HG03575 (cell line): ENCODE data around the gene NR5A2.

Experiments used
- ATAC-seq: cut with Tn5 transposase; IDR thresholded peaks from one replicate; pipeline ENCODE4 v1.9.1; 2021; ENCODE audit not compliant: unreplicated experiment, insufficient number of reproducible peaks, low FRiP score; ENCODE audit errors: extremely low read depth

Gene NR5A2

GRCh38 chr1:200027264-200027823 lies at the start of gene NR5A2:
NR5A2 (plus strand) TSS chr1:200027710; CDS start chr1:200027848, 138 bp downstream.
- ATAC-seq = no peak

GRCh38 chr1:199978408-199978940 lies 49.0 kb upstream of the NR5A2 start:
- no peak for ATAC-seq

GRCh38 chr1:199979071-199979470 lies 48.4 kb upstream of the NR5A2 start:
- ATAC-seq = no peak

GRCh38 chr1:199981584-199981983 lies 45.9 kb upstream of the NR5A2 start:
- no peak for ATAC-seq

GRCh38 chr1:199982606-199983005 lies 44.9 kb upstream of the NR5A2 start:
- ATAC-seq = no peak

- ATAC-seq = no peak
Observed at GRCh38 chr1:199983531-199983930, 44.0 kb upstream of the NR5A2 start.

DNA sequence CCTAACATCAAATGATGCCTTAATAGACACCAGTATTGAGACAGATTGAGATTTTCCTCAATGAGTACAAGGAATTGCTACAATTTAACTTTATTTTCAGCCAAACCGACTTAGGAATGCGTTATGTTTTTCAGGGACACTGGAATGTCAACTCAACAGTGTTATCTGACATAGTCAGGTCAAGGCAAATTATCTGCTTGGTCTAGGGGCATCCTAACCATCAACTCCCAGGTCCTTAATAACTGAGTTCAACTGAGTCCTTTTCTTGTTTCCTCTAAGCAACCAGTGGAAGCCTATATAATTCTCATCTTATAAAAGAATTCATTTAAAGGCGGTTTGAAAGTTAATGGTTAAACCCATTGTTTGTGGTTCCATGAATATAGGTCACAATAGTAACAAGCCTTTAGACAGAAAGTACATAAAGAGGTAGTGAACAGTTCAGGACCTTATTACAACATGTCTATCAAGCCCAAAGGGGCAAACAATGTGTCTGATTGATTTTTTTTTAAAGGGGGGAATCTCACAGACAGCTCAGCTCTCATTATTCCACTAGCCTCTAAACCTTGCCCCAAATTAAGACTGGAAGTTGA lies 32.3 kb upstream of the NR5A2 start:
- ATAC-seq = no peak

DNA sequence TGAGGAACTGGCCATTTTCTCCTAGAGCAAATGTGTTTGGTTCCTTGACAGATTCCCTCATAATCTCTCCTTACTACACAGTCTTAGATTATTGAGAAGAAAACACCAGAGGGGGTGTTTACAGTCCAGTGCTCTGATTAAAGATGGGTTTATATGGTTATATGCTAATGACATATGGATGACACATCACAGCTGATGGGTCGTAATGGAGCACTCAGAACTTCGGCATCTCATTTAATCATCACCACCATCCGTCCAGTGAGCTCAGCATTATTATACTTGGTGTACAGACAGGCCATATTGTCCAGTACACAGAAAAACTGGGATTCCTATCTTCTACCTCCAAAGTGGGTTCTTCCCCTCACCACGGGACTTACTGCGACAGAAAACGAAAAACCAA lies 22.3 kb upstream of the NR5A2 start:
- ATAC-seq = no peak

DNA sequence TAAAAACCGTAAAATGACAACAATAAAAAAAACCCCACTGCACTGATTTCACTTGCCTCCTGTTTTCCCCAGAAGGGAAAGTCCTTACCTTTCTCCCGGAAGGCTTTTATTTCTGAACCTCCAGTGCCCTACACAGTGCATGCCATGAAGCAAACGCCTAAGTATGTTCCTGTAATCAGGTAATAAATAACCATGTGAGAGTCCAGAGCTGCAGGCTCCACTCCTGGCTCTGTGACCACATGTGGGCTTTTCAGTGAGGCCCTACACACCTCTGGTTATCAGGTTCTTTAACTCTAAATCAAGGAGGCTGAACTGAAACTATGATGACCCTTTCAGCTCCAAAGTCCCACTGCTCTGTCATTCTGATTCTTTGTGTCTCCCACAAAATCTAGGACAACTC lies 20.8 kb upstream of the NR5A2 start:
- ATAC-seq = no peak

DNA sequence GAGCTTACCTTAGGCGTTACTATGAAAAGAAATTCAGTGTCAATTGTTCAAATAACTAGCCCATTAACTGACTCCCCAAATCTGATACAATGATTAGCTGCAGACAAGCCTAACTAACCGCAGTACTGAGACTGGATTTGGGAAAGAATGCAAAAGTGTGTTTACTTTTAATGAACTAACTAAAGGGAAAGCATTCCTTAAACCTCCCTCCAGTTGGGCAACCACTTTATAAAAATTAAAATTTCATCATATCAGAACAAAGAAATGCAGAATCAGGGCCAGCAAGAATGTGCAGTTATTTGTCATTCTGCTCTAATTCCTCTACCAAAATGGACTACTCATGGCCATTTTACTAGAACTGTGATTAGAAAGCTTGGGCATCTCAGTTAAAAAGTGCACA lies 11.7 kb upstream of the NR5A2 start:
- no peak for ATAC-seq

- ATAC-seq = no peak
Observed at GRCh38 chr1:200021577-200022238, 5.8 kb upstream of the NR5A2 start.

DNA sequence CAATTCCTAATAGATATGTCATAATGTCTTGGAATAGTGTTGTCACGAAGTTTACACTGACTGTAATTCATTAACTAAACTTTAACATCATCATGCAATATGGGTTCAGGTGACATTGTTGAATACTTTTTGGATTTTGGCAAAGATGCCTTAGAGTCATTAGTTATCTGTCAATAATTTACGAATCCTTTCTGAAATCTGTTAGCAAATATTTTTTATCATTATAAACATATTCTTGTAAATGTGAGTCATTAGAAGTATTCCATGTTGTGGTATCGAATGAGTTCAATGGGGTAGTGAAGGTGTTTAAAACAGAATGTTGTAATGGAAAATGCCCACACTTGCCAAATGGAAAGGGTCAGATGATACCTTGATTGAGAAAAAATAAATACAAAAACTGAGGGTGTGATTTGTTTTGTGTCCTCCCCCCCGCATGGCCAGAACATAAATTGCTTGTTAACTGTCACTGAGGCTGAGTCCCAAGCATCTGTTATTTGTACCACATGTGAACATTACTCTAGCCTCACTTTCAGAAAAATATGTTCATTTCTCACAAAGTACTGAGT lies 5.2 kb upstream of the NR5A2 start:
- no peak for ATAC-seq

DNA sequence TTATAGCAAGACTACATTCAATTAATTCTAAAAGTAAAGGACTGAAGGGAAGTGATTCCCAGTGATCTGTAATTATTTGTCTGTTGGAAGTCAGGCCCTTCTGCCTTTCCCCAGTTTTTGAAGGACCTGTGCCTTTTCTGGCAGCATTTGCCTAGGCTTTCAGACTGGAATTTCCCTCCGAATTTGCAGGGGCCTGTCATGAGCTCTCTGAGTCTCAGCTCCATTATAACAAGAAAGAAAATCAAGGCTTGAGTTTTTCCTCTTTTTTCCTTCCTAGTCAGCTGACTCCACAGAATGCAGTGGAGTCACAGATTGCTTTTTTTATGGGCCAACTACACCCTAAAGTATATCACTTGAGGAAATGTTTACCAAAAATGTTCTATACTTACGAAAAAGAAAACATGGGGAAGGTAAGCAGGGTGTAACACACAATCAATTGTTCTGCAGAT lies 1.1 kb downstream of the NR5A2 start:
- no peak for ATAC-seq

GRCh38 chr1:200029035-200029821 lies 1.7 kb downstream of the NR5A2 start:
- ATAC-seq = no peak

DNA sequence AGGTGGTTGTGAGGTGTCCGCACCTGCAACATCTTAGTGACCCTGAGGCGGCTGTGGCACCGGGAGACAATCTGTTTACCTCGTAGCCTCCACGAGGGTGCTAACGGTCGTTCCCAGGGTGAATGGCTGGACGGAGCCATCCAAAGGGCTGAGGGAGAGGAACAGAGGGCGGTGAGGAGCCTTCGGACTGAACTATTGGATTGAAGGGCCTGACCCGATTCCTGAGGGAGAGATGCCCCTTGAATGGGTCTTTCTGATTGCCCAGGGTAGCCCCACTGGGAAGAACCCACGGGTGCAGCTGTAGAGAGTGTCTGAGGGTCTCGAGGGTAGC lies 2.3 kb downstream of the NR5A2 start:
- no peak for ATAC-seq

DNA sequence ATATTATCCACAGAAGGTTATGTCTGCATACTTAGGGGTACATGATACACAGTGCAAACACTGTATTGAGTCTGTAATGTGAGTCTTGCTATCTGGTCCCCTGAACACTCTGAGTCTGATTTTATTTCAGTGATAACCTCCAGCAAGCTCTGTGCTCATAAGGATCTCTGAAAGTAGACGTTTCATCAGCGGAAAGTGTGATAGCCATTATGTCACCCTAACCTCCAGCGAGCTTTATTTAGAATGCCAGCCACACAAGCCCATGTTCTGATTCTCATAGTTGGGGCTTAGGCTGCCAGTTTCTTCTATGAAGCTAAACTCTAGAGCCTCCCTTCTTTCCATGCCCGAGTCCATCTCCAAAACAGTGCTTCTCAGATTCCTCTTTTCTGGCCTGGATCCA lies 3.3 kb downstream of the NR5A2 start:
- ATAC-seq = no peak

GRCh38 chr1:200033511-200034261 lies 6.2 kb downstream of the NR5A2 start:
- ATAC-seq = no peak

DNA sequence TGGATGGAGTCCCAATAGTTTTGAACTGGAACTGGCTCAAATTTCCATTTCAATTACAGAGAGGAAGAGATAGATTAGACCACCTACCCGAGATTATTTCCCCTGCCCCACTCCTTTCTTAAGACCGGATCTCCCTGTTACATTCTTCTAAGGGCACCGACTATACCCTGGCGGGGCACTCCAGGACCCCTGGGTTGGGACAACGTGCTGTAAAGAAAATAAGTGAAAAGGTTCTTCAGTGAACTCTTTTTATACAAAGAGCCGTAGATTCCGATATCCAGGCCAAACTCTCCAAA lies 6.7 kb downstream of the NR5A2 start:
- no peak for ATAC-seq

DNA sequence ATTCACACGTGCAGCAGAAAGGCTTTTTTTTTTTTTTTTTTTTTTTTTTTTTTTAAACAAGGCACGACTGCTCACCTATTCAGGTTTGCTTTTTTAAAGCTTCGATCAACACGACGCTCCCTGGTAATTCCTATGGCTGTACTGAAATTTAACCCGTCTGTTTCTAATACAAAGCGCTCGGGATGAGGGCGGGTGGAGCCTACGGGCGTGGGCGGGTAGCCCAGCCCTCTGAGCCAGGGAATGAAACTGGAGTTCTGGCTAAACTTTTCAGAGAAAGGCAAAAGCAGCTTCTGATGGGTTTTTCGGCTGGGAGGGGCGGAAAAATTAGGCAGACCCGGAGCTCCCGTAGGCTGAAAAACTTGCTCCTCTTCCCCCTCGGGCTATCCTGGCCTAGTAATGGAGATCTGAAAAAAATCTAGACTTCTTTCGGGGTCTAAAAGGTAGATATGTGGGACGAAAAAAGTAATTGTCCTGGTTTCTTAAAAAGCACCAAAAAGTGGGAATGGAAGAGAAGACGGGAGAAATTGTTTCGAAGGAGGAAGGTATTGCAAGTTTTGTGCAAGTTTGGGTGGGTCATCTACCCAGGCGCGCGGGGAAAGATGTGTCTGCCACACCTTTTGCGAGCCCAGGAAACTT lies 7.4 kb downstream of the NR5A2 start:
- no peak for ATAC-seq
